Amygdala (tissue), 56 donors: Measurements from ENCODE around the gene SLC23A1.
"Not testable (repeated sequence)": the region's sequence is repeated elsewhere in the genome, so short reads cannot be mapped to it uniquely, and the experiment has no call there.

ENCODE experiments used
- DNase-seq, 56 donors: peaks; one replicate each; lab custom pipeline; 2025; lab: John Stamatoyannopoulos, UW

SLC23A1 gene

GRCh38 chr5:139383275-139383992 lies at the start of gene SLC23A1:
Gene SLC23A1, minus strand, starts transcription at chr5:139383297. Its CDS starts 44 bp downstream, at chr5:139383253.
- DNase-seq: no peak

GRCh38 chr5:139431706-139432105 lies 48.6 kb upstream of the SLC23A1 start:
- no peak for DNase-seq

- DNase-seq: no peak
Measured at GRCh38 chr5:139430015-139430414, 46.9 kb upstream of the SLC23A1 start.

GRCh38 chr5:139426203-139426885 lies 43.2 kb upstream of the SLC23A1 start:
- DNase-seq: no peak

- DNase-seq: no peak
Measured at GRCh38 chr5:139425497-139425896, 42.4 kb upstream of the SLC23A1 start.

- peak in 13 of 56 donors; percentile 3 to 72 (median 20) for DNase-seq
Measured at GRCh38 chr5:139422307-139422893, 39.3 kb upstream of the SLC23A1 start.

GRCh38 chr5:139419226-139420192 lies 36.4 kb upstream of the SLC23A1 start:
- no peak for DNase-seq

GRCh38 chr5:139418793-139419192 lies 35.7 kb upstream of the SLC23A1 start:
- no peak for DNase-seq

GRCh38 chr5:139417214-139417613 lies 34.1 kb upstream of the SLC23A1 start:
- DNase-seq: peak in 5 of 56 donors; percentile 20 to 49 (median 43)

- DNase-seq: no peak
Measured at GRCh38 chr5:139416651-139417050, 33.6 kb upstream of the SLC23A1 start.

GRCh38 chr5:139415869-139416268 lies 32.8 kb upstream of the SLC23A1 start:
- no peak for DNase-seq

- DNase-seq: peak in 54 of 56 donors; percentile 13 to 94 (median 76)
Measured at GRCh38 chr5:139415221-139415861, 32.2 kb upstream of the SLC23A1 start.

- DNase-seq: peak in 23 of 56 donors; percentile 19 to 71 (median 36)
Measured at GRCh38 chr5:139414581-139415130, 31.6 kb upstream of the SLC23A1 start.

GRCh38 chr5:139413963-139414362 lies 30.9 kb upstream of the SLC23A1 start:
- no peak for DNase-seq

GRCh38 chr5:139413153-139413552 lies 30.1 kb upstream of the SLC23A1 start:
- DNase-seq: no peak

GRCh38 chr5:139410993-139411828 lies 28.1 kb upstream of the SLC23A1 start:
- peak in 7 of 56 donors; percentile 14 to 39 (median 31) for DNase-seq

- DNase-seq: no peak
Measured at GRCh38 chr5:139410121-139410992, 27.3 kb upstream of the SLC23A1 start.

- DNase-seq: not testable (repeated sequence)
Measured at GRCh38 chr5:139409116-139409515, 26.0 kb upstream of the SLC23A1 start.
